Stimulated activated CD4-positive, alpha-beta T cell treated with anti-CD3 and anti-CD28 coated beads, Interleukin-4, amount 100 ng/mL, for 48 hours (primary cell): Measurements from ENCODE around the gene TIMM9.
A peak's percentile ranks its signal among the peaks of the same experiment; 100 is the strongest.
"Not testable (repeated sequence)": the region's sequence is repeated elsewhere in the genome, so short reads cannot be mapped to it uniquely, and the experiment has no call there.

Source experiments
- DNase-seq, 2 donors: peaks; one replicate each; pipeline ENCODE4 v3.0.0-alpha.2; 2020; ENCODE audit warnings: low read depth in 2 of 2

TIMM9 gene

GRCh38 chr14:58398495-58398894 lies 28.8 kb downstream of the TIMM9 start:
- no peak for DNase-seq

GRCh38 chr14:58397156-58397555 lies 30.2 kb downstream of the TIMM9 start:
- DNase-seq, result no peak

- DNase-seq, result peak; percentile 57 to 62
Measured at GRCh38 chr14:58395812-58396788, 31.2 kb downstream of the TIMM9 start, which contains the start of gene TOMM20L. Gene TOMM20L (plus strand): TSS chr14:58395930. CDS start chr14:58395958, 28 bp downstream.

- DNase-seq, result no peak
Measured at GRCh38 chr14:58395562-58395811, 31.8 kb downstream of the TIMM9 start.

GRCh38 chr14:58390830-58391229 lies 36.5 kb downstream of the TIMM9 start:
- no peak for DNase-seq

GRCh38 chr14:58376791-58377190 lies 50.5 kb downstream of the TIMM9 start:
- DNase-seq, result no peak

- no peak for DNase-seq
Measured at GRCh38 chr14:58368956-58369355, 58.4 kb downstream of the TIMM9 start.

GRCh38 chr14:58367296-58367695 lies 60.0 kb downstream of the TIMM9 start:
- DNase-seq, result no peak

- DNase-seq, result no peak
Measured at GRCh38 chr14:58364316-58364715, 63.0 kb downstream of the TIMM9 start.

GRCh38 chr14:58362798-58363412 lies 64.4 kb downstream of the TIMM9 start:
- no peak for DNase-seq

- DNase-seq, result not testable (repeated sequence)
Measured at GRCh38 chr14:58362272-58362671, 65.1 kb downstream of the TIMM9 start.
